SJSA1 (cell line): ENCODE measurements around the gene ZNF524. TPM values are rescaled to one million over a fixed set of nuclear protein-coding genes. Genes with fewer than 3 reads are reported as not detected.

Experiments used
- DNase-seq, 2 experiments: peaks; one replicate each; pipeline ENCODE4 v3.0.0-alpha.2; 2015 to 2020; ENCODE audit warnings: low spot score in 2 of 2, low read depth in 1 of 2
- H3K27ac ChIP-seq: fragments of 250-450 bp; sonication (Bioruptor Pico); 2 replicates; pipeline ENCODE4 v1.5.1; 2020; ENCODE audit warnings: mild to moderate bottlenecking, moderate library complexity
- H3K27me3 ChIP-seq: fragments of 250-450 bp; sonication (Bioruptor Pico); replicated peaks from 2 replicates; pipeline ENCODE4 v1.5.1; 2020; ENCODE audit warnings: mild to moderate bottlenecking, moderate library complexity
- H3K36me3 ChIP-seq: fragments of 250-450 bp; sonication (Bioruptor Pico); 2 replicates; pipeline ENCODE4 v1.5.1; 2020; ENCODE audit warnings: mild to moderate bottlenecking
- H3K4me1 ChIP-seq: fragments of 250-450 bp; sonication (Bioruptor Pico); replicated peaks from 2 replicates; pipeline ENCODE4 v1.6.1; 2021; ENCODE audit warnings: mild to moderate bottlenecking
- H3K4me3 ChIP-seq: fragments of 250-450 bp; sonication (Bioruptor Pico); 2 replicates; pipeline ENCODE4 v1.5.1; 2020; ENCODE audit warnings: mild to moderate bottlenecking
- H3K9me3 ChIP-seq: fragments of 250-450 bp; sonication (Bioruptor Pico); replicated peaks from 2 replicates; pipeline ENCODE4 v1.5.1; 2020; ENCODE audit warnings: mild to moderate bottlenecking
- total RNA-seq: library from RNA; depleted of rRNA; stranded (reverse); fragments of >200 nt; shearing (Covaris generic); gene quantifications from 2 replicates; pipeline ENCODE4 v1.2.3, GENCODE V29; 2014

The ZNF524 gene
- total RNA-seq, 1 experiment from 2014 or later: 15.5 TPM

- no peak for DNase-seq
These were observed 13.3 kb downstream of the ZNF524 start for GRCh38 chr19:55613396-55613795.

GRCh38 chr19:55613930-55614710 is 14.0 kb downstream of the ZNF524 start:
- Histone ChIP-seq H3K36me3 (peaks cover 50% of the 10 kb centered on the region), H3K4me3 (no peak overlapping the region), H3K4me1 (no peaks in the 10 kb centered on the region), H3K27me3 (no peaks in the 10 kb centered on the region), H3K9me3 (no peaks in the 10 kb centered on the region), H3K27ac (no peak overlapping the region)
- DNase-seq: no peak

More at GRCh38 chr19:55613396-55613795, 13.3 kb downstream of the ZNF524 start:
- Histone ChIP-seq H3K4me1 (no peaks in the 10 kb centered on the region), H3K27me3 (no peaks in the 10 kb centered on the region), H3K27ac (no peak overlapping the region), H3K36me3 (peaks cover 54% of the 10 kb centered on the region), H3K4me3 (no peak overlapping the region), H3K9me3 (no peaks in the 10 kb centered on the region)

GRCh38 chr19:55614711-55615542 is 14.8 kb downstream of the ZNF524 start:
- no peak overlapping the region for H3K4me3 ChIP-seq
- no peak overlapping the region for H3K27ac ChIP-seq
- H3K36me3 ChIP-seq: peaks cover 42% of the 10 kb centered on the region
- no peaks in the 10 kb centered on the region for H3K27me3 ChIP-seq
- H3K9me3 ChIP-seq: no peaks in the 10 kb centered on the region
- DNase-seq: no peak
- no peaks in the 10 kb centered on the region for H3K4me1 ChIP-seq

GRCh38 chr19:55615543-55616394 is 15.7 kb downstream of the ZNF524 start:
- no peak overlapping the region for H3K27ac ChIP-seq
- no peaks in the 10 kb centered on the region for H3K9me3 ChIP-seq
- no peak overlapping the region for H3K4me3 ChIP-seq
- no peak for DNase-seq
- H3K36me3 ChIP-seq: peaks cover 40% of the 10 kb centered on the region
- H3K27me3 ChIP-seq: no peaks in the 10 kb centered on the region
- H3K4me1 ChIP-seq: no peaks in the 10 kb centered on the region

- no peak for DNase-seq
- H3K27me3 ChIP-seq: no peaks in the 10 kb centered on the region
- H3K27ac ChIP-seq: no peak overlapping the region
- no peaks in the 10 kb centered on the region for H3K9me3 ChIP-seq
- H3K4me1 ChIP-seq: no peaks in the 10 kb centered on the region
- no peak overlapping the region for H3K4me3 ChIP-seq
- H3K36me3 ChIP-seq: peaks cover 41% of the 10 kb centered on the region
These were observed 16.3 kb downstream of the ZNF524 start for GRCh38 chr19:55616395-55616875.

GRCh38 chr19:55617426-55617825 is 17.3 kb downstream of the ZNF524 start:
- peaks cover 48% of the 10 kb centered on the region for H3K36me3 ChIP-seq
- no peaks in the 10 kb centered on the region for H3K4me1 ChIP-seq
- no peak for DNase-seq
- H3K27me3 ChIP-seq: no peaks in the 10 kb centered on the region
- H3K27ac ChIP-seq: no peak overlapping the region
- H3K4me3 ChIP-seq: no peak overlapping the region
- no peaks in the 10 kb centered on the region for H3K9me3 ChIP-seq

GRCh38 chr19:55618426-55618825 is 18.3 kb downstream of the ZNF524 start:
- Histone ChIP-seq H3K4me1 (no peaks in the 10 kb centered on the region), H3K36me3 (peaks cover 51% of the 10 kb centered on the region), H3K27ac (no peak overlapping the region), H3K4me3 (no peak overlapping the region), H3K27me3 (no peaks in the 10 kb centered on the region), H3K9me3 (no peaks in the 10 kb centered on the region)
- DNase-seq: no peak

GRCh38 chr19:55619286-55619685 is 19.2 kb downstream of the ZNF524 start:
- H3K36me3 ChIP-seq: peaks cover 51% of the 10 kb centered on the region
- H3K4me3 ChIP-seq: no peak overlapping the region
- no peaks in the 10 kb centered on the region for H3K27me3 ChIP-seq
- no peak overlapping the region for H3K27ac ChIP-seq
- H3K9me3 ChIP-seq: no peaks in the 10 kb centered on the region
- DNase-seq: no peak
- 0 out of 2 replicates have a peak, but pooled peaks cover 3% of the 10 kb centered on the region for H3K4me1 ChIP-seq

GRCh38 chr19:55620410-55621204 is 20.5 kb downstream of the ZNF524 start:
- Histone ChIP-seq H3K4me1 (0 out of 2 replicates have a peak, but pooled peaks cover 9% of the 10 kb centered on the region), H3K9me3 (no peaks in the 10 kb centered on the region), H3K27ac (no peak overlapping the region), H3K4me3 (no peak overlapping the region), H3K27me3 (no peaks in the 10 kb centered on the region), H3K36me3 (peaks cover 42% of the 10 kb centered on the region)
- no peak for DNase-seq

- no peaks in the 10 kb centered on the region for H3K9me3 ChIP-seq
- peaks cover 36% of the 10 kb centered on the region for H3K36me3 ChIP-seq
- H3K27me3 ChIP-seq: no peaks in the 10 kb centered on the region
- 0 out of 2 replicates have a peak, but pooled peaks cover 9% of the 10 kb centered on the region for H3K4me1 ChIP-seq
- no peak overlapping the region for H3K27ac ChIP-seq
- DNase-seq: no peak
- no peak overlapping the region for H3K4me3 ChIP-seq
These were observed 21.2 kb downstream of the ZNF524 start for GRCh38 chr19:55621205-55621672.

- H3K27me3 ChIP-seq: no peaks in the 10 kb centered on the region
- no peak overlapping the region for H3K4me3 ChIP-seq
- H3K9me3 ChIP-seq: no peaks in the 10 kb centered on the region
- DNase-seq: no peak
- 0 out of 2 replicates have a peak, but pooled peaks cover 9% of the 10 kb centered on the region for H3K4me1 ChIP-seq
- H3K27ac ChIP-seq: no peak overlapping the region
- H3K36me3 ChIP-seq: peaks cover 31% of the 10 kb centered on the region
These were observed 21.7 kb downstream of the ZNF524 start for GRCh38 chr19:55621673-55622231.

GRCh38 chr19:55622242-55622969 is 22.3 kb downstream of the ZNF524 start:
- H3K36me3 ChIP-seq: peaks cover 28% of the 10 kb centered on the region
- H3K27ac ChIP-seq: no peak overlapping the region
- H3K9me3 ChIP-seq: no peaks in the 10 kb centered on the region
- DNase-seq: no peak
- H3K27me3 ChIP-seq: no peaks in the 10 kb centered on the region
- no peak overlapping the region for H3K4me3 ChIP-seq
- 0 out of 2 replicates have a peak, but pooled peaks cover 9% of the 10 kb centered on the region for H3K4me1 ChIP-seq
